HG03280 (cell line): ENCODE results near the gene ROR1.
"Not testable (repeated sequence)": the region's sequence is repeated elsewhere in the genome, so short reads cannot be mapped to it uniquely, and the experiment has no call there.

Experiments
- ATAC-seq: cut with Tn5 transposase; IDR thresholded peaks from one replicate; pipeline ENCODE4 v1.9.1; 2021; ENCODE audit warnings: mild to moderate bottlenecking, moderate library complexity; ENCODE audit not compliant: unreplicated experiment

ROR1 gene

GRCh38 chr1:63757334-63757733 lies 16.5 kb upstream of the ROR1 start:
- no peak for ATAC-seq

GRCh38 chr1:63758791-63759190 lies 15.0 kb upstream of the ROR1 start:
- no peak for ATAC-seq

DNA sequence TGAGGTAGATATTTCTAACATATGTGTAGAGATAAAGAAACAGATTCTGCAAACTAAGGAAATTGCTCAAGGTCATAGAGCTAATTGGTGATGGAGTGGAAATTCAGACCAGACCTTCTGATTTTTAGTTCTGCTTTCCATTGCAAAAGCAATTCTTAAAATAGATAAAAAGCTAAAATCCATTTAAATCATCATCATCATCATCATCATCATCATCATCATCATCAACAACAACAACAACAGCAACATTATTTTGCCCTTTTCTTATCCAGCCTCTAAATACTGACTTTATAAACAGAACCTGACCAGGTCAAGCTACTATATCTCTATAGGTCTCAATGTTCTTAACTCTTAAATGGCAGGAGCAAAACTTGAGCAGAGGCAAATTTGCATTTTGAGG lies 14.0 kb upstream of the ROR1 start:
- no peak for ATAC-seq

- ATAC-seq, result no peak
These were observed 3.4 kb upstream of the ROR1 start for GRCh38 chr1:63770381-63770780.

DNA sequence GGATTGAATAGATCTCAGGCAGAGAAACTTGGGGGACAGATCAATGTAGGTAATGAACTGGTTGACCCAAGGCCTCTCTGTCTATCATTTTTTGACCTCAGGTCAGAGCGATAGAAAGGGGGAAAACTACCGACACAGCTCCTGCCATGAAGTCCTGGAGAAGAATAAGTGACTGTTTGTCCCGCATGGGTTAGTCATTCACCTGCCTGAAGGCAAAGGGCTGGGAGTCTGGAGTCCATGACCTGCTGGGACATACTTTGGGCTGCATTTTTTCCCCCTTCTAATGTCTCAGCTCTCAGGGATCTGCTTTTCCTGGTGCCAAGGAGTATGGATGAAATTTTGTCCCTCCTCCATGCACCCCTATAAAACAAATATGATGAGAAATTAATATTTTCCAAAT lies 1.6 kb upstream of the ROR1 start:
- no peak for ATAC-seq

GRCh38 chr1:63772876-63773275 lies 941 bp upstream of the ROR1 start:
- ATAC-seq, result no peak

DNA sequence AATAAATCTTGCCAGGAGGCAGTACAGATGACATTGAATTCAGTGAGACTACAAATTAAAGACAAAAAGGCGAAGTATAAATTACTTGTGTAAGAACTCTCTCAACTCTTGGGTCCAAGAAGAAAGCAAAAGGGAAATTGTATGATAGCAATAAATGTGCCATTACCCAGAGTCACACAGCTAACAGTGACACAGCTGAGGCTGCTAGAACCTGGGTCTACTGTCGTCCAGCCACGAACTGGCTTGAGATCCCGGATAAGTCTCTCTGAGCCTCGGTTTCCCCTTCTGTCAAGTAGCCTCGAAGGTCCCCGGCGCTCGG lies 362 bp upstream of the ROR1 start:
- no peak for ATAC-seq

- ATAC-seq, result no peak
These were observed 1.0 kb downstream of the ROR1 start for GRCh38 chr1:63774617-63775417.

DNA sequence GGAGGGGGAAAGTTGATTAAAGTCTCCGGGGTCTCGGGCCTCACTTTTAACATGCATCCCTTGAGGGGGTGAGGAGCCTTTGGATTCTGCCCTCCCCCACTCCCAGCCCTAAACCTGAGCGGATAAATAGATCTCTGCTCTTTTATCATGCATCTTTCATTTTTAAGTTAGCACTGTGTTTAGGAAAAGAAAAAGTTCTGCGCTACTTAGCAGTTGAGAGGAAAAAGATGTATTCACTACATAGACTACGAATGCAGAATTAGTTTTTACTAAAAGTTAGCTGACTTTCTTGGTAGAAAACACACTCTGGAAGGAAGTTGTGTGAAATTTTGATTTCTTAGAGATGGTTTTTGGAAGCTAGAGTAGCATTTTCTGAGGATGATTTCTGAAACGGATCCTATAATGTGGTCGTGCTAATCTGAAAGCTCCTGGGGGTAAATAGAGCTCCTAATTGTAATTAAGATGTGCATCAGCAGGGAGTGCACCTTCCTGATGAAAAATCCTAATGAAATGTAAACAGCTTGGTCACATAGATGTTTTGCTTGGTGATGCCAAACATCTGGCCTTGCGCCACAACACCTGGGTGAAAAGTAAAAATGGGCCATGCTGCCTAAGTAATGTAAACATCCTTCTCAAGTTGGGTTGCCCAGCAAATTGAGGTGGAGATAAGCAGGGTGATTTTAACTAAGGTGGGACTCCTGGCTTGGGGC lies 1.8 kb downstream of the ROR1 start:
- no peak for ATAC-seq

DNA sequence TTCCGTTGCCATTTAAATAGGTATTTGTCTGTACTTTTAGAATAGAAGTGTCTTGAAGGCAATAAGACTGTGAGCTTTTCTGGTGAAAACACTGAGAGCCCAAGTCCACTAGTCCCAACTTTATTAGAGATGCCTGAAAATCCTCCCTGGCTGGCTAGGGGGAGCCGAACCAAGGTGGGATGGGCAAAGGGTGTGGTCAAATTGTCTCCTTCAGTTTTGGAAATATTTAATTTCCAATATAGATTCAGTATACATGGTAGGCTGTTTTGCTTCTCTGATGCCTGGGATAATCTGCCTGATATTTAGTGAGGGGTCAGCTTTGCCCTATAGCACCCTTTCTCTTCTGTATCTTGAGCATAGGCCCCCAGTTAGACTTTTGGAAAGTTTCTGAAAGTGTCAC lies 3.5 kb downstream of the ROR1 start:
- ATAC-seq, result no peak

- no peak for ATAC-seq
These were observed 4.4 kb downstream of the ROR1 start for GRCh38 chr1:63777965-63778880.

- no peak for ATAC-seq
These were observed 5.8 kb downstream of the ROR1 start for GRCh38 chr1:63779338-63780211.

GRCh38 chr1:63780565-63780964 lies 6.7 kb downstream of the ROR1 start:
- no peak for ATAC-seq

DNA sequence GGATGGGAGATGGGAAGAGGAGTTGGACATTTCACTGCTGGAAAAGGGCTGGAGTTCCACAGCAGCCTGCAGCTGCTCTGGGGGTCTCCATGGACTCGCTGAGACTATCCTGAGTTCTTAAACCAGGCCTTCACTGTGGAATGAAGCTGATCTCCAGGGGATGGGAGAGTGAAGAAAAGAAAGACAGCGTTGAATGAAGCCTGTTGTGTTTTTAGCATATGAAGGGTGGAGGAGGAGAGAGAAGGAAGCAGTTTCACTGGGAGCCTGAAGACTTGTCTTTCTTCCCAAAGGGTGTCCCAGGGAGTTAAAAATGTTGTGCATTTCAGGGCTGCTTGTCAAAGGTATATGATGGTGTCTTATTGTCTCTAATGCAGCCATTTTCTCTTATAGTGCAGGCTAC lies 9.2 kb downstream of the ROR1 start:
- no peak for ATAC-seq

- ATAC-seq, result no peak
These were observed 10.3 kb downstream of the ROR1 start for GRCh38 chr1:63784083-63784482.

- ATAC-seq, result no peak
These were observed 10.9 kb downstream of the ROR1 start for GRCh38 chr1:63784489-63785390.

- not testable (repeated sequence) for ATAC-seq
These were observed 13.5 kb downstream of the ROR1 start for GRCh38 chr1:63787270-63787669.

DNA sequence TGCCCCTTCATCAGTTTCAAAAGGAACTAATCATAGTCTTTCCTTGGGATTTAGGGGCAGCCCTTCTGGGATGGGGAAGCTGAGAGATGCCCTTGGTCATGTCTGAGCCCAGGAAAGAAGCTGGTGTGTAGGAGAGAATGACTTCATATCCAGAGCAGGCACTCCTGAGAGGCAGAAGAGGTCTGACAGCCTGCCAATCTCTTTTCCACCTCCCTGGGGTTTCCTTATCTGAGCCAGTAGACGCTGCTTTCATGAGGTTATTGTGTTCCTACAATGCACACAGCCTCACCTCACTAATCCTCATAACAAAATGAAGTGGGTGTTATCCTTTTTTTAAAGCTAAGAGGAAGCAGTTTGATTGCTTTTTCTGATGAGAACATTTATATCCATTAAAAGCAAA lies 14.1 kb downstream of the ROR1 start:
- ATAC-seq, result no peak

DNA sequence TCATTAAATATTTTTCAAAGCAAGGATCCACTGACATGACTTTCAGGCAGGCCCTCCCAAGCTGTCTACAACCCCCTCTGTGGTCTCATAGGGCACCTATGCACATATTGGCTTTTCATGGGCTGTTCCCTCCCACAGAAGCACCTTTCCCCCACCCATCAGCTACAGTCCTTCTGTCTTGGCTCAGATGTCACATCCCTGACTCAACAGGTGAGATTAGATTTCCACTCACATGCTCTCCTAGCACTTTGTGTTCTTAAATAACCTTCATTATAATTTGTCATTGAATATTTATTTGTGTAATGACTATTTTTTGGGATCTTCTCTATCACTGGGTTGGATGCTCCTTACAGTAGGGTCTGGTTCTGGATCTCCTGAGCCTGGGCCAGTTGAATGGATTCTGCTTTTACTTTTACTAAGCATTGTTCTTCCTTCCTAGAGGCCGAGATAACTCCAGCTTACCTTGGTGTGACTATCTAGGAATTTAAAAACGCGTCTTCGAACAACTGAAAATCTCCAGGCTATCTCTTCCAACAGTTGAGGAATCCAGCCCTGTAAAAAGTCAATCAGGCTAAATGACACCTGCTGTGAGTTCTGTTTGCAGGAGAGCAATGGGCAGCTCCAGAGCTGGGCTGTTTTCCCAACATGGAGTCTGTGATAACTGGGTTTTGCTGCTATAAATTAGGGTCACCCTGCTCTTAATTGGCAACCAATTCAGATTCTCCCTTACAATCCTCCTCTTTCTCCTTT lies 16.2 kb downstream of the ROR1 start:
- ATAC-seq, result no peak
